Fibroblast of peridontal ligament (primary cell): Measurements from ENCODE around the gene KMT5C.

ENCODE experiments used
- DNase-seq: peaks from one replicate; pipeline ENCODE4 v3.0.0-alpha.2; 2010; ENCODE audit errors: extremely low read depth

KMT5C gene

DNA sequence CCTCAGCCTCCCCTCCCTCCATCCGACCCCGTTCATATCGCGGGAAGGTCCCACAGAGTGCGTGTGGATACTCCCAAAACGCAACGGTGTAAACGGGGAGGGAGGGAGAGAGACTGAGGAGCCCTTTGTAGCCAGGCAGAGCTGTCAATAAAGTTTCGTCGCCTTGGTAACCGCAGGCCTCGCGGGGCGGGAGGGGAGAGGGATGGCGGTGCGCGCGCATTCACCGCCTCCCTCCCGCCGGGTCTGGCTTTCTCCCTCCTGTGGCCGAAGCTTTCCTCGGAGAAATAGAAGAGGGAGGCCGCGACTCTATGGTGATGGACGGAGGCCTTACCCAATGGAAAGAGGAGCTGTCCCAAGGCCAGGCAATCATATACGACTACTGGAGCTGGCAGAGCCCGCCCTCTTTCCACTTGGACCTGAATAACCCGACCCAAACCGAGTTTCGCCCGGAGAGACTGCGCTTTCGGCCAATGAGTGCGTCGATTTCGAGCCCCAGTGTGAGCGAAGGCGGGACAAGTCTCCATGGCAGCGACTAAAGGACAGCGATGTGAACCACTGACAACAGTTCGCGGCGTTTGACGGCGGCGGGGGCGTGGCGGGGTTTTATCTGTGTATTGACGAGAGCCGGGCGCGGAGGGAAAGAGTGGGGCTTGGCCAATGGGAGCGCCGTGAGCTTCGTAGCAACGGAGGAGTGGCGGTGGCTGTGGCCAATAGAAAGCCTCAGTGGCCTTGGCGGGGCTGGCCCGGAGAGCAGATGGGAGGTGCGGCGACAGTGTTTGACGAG, at the start of gene KMT5C:
Gene KMT5C, plus strand, starts transcription at position 772 of the 784 bp plus-strand sequence. CDS start 2,061 bp downstream, outside the sequence.
- peak; percentile 100 for DNase-seq

DNA sequence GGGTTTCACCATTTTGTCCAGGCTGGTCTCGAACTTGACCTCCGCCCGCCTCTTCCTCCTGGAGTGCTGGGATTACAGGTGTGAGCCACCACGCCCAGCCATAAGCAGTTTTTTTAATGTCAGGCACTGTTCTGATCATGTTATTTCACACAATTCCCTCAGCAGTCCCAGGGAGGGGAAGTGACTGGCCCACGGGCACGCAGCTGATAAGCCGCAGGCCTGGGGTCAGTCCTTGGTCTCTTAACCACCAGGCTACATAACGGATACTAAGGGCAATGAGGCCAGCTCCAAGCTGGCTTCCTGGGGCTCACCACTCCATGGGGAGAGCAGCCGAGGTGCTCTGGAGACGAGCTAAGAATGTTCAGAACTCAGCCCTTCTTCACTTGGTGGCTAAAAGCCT, 42.4 kb upstream of the KMT5C start:
- no peak for DNase-seq

DNA sequence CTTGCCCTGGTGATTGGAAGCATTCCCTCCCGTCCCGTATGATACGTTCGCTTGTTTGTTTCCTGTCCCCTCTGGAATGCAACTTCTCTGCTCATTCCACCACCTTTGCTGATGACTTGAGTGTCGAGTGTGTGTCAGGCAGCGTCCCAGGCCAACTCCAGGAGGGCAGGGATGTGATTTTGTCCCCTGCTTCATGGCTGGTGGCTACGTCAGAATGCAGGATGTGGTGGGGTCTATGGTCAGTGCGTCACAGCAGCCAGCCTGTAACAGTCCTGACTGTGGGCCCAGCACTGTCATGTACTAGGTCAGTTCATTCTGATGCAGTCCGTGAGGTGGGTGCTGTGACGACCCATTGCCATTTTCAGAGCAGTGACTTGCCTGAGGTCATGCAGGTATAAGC, 39.7 kb upstream of the KMT5C start:
- DNase-seq, result no peak

DNA sequence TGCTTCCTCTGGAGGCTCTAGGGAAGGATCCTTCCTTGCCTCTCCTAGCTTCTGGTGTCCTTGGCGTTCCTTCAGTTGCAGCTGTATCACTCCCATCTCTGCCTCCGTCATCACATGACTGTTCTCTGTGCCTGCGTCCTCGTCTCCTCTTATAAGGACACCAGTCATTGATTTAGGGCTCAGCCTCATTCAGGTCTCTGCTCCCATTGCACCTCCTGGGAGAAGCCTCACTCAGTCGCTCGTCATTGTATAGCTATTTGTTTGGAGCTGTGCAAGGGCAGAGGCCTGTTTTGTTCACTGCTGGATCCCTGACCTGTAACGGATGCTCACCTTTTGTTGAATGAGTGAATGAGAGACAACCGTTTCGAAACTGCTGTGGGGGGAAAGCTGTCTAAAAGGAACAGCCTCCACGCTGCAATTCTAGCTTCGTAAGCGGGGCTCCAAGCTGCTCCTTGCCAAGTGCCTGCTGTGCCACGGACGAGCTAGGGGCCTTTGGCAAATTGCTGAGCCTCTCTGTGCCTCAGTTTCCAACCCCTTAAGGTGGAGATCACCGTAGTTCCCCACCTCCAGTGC, 38.7 kb upstream of the KMT5C start:
- DNase-seq, result no peak

DNA sequence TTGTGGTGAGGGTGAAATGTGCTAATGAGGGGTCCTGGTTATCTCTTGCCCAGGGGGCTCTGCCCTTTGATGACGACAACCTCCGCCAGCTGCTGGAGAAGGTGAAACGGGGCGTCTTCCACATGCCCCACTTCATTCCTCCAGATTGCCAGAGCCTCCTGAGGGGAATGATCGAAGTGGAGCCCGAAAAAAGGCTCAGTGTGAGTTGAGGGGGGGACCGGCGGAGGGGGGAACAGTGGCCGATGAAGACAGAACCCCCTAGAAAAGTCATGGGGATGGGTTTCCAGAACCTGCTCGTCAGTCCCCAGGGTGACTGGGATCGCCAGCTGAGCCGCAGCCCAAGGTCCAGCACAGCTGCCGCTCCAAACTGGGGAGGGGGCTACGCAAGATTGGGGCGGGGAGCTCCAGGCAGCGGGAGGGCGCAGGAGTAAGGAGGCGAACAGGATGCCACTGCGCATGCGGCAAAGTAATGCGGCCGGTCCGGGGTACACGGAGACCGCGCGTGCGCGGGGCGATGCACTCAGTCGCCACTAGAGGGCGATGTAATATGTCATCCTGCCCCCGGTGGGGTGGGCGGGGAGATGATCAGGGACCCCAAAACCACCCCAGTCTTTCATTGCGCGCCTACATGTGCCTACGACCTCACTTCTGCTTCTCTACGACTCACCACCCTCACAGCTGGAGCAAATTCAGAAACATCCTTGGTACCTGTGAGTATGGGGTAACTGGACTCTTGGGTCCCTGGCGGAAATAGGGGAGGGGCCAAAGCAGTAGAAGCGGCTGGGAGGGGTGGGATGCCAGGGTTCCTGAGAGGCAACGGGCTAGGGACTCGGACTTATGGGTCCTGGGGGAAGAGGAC, 38.0 kb upstream of the KMT5C start:
- DNase-seq, result peak; percentile 69

DNA sequence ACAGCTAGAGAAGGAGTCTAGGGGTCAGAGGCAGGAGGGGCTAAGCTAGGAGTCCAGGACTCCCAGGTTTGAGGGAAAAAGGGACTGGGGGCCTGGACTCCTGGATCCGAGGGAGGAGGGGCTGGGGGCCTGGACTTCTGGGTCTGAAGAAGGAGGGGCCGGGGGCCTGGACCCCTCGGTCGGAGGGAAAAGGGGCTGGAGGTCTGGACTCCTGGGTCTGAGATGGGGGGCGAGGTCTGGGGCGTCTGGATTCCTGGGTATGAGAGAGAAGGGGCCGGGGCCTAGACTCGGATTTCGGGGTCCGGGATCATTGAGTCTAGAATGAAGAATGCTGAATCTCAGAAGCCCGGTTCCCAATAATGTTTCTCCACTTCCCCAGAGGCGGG, 37.4 kb upstream of the KMT5C start:
- no peak for DNase-seq

DNA sequence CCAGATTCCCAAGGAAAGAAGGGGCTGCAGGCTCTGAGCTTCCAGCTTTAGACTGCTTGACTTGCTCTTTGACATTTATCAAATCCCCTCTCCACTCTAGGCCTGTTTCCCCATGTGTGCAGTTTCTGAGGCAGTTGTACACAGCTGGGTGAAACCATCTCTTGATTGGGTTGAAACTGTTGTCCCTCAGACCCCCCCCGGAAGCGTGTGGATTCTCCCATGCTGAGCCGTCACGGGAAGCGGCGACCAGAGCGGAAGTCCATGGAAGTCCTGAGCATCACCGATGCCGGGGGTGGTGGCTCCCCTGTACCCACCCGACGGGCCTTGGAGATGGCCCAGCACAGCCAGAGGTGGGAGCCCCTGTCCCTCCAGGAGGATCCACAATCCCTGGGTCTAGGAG, 36.2 kb upstream of the KMT5C start:
- DNase-seq, result no peak

DNA sequence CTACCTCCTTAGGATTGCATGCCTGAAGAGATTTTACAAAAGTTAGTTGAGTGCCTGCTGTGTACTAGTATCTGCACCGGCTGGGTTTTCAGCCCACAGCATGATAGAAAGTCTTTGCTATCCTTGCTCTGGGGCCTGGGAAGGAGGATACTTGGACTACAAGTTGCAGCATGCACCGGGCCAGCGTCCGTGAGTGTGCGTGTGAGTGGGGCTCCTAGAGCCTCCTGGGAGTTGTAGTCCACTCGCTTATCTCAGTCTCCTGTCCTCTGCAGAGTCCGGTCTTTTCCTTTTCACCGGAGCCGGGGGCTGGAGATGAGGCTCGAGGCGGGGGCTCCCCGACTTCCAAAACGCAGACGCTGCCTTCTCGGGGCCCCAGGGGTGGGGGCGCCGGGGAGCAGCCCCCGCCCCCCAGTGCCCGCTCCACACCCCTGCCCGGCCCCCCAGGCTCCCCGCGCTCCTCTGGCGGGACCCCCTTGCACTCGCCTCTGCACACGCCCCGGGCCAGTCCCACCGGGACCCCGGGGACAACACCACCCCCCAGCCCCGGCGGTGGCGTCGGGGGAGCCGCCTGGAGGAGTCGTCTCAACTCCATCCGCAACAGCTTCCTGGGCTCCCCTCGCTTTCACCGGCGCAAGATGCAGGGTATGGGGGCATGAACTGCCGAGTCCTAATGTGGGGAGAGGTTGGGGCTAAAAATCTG, 35.2 kb upstream of the KMT5C start:
- no peak for DNase-seq

DNA sequence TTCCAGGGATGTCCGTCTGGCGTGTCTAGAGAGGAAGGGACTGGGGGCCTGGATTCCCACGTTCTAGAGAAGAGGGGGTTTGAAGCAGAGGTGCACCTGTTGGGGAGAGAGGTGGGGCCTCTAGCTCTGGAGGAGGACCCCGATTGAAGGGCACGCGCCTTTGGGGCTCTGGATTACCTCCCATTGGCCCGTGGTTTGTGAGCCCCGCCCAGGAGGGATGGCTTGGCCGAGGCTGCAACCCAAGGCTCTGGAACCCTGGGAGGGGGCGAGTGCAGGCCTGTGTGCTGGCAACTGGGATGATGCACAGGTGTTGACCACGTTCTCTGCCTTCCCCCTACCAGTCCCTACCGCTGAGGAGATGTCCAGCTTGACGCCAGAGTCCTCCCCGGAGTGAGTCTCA, 34.7 kb upstream of the KMT5C start:
- DNase-seq, result no peak

DNA sequence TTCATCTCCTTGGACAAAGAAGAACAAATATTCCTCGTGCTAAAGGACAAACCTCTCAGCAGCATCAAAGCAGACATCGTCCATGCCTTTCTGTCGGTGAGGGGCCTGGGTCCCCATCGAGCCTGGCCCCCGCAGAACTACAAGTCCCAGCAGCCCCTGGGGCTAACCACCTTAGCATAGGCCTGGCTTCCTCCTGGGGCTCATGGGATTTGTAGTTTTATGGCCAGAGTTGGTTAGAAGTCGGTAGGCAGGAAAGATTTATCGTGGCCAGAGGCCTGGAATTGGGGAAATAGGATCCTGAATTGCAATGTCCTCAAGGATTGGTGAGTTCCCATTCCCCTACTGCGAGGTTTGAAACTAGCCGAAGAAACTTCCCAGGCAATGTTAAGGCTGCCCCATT, 34.2 kb upstream of the KMT5C start:
- peak; percentile 11 for DNase-seq

DNA sequence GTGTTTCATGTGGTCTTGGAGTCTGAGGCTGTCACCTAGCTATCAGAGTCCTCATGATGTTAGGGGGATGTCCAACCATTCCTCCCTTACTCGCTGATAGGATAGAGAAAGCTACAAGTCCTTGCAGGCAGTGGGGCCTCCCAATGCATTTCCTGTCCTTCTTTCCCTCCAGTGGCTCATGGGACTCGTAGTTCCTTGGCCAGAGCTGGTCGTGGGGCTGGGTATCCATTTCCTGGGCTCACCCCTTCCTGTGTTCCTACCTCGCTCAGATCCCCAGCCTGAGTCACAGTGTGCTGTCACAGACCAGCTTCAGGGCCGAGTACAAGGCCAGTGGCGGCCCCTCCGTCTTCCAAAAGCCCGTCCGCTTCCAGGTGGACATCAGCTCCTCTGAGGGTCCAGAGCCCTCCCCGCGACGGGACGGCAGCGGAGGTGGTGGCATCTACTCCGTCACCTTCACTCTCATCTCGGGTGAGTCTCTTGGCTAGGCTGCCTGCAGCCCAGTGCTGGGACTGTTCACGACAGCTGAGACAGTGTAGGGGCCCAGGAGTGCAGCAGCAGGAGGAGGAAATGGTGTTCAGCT, 33.6 kb upstream of the KMT5C start:
- DNase-seq, result no peak

DNA sequence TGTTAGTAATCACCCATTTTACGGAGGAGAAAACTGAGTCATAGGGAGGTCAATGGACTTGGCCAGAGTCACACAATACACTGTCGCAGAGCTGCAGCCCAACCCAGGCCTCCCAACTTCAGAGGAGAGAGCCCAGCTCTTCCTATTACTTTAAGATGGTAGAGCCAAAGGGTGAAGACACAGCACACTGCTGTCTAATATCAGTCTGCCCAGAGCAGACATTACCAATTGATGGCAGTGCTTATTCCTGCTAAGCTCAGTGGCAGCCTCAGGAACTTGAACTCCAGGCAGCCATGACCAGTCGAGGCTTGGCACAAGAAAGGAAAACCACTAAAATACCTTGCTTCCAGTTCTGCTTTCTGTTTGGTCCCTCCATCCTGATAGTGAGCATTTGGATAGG, 33.0 kb upstream of the KMT5C start:
- DNase-seq, result no peak

DNA sequence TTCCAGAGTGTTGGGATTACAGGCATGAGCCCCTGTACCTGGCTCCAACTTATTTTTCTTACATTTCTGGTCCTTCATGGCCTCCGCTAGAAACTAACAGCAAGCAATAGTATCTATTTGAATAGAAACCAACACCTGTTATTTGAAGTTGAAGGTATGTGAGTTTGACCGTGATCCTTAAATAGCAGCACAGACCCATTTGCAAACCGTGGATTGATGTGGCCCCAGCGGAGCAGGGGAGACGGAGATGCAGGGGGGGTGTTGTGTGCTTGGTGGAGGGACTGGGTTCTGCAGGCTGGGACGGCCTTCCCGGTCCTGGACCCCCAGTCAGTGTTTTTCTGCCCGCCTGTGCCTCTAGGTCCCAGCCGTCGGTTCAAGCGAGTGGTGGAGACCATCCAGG, 31.4 kb upstream of the KMT5C start:
- DNase-seq, result no peak

DNA sequence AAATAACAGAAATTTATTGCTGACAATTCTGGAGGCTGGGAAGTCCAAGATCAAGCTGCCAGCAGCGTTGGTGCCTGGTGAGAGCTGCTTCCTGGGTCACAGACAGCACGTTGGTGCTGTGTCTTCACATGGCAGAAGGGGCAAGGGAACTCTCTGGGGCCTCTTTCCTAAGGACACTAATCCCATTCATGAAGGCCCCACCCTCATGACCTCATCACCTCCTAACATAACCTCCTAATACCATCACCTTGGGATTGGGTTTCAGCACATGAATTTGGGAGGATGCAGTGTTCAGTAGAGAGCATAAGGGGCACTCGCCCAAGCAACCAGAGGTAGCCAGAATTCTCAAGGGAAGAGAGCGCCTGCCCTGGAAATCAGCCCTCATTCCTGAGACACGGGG, 30.2 kb upstream of the KMT5C start:
- no peak for DNase-seq

DNA sequence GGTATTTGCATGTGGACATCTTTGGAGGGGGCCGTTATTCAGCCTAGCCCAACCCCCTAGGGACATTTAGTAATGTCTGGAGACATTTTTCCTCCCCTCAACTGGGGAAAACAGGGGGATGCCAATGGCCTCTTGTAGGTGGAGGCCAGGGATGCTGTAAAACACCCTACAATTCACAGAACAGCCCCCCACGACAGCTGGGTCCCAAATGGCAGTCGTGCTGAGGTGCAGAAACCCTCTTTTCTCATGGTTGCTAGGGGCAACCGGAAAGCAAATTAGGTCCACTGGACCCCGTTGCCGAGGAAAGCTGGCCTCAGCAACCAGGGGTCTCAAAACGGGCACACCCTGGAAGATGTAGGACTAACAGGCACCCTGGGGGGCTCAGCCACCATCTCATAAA, 29.2 kb upstream of the KMT5C start:
- DNase-seq, result no peak

DNA sequence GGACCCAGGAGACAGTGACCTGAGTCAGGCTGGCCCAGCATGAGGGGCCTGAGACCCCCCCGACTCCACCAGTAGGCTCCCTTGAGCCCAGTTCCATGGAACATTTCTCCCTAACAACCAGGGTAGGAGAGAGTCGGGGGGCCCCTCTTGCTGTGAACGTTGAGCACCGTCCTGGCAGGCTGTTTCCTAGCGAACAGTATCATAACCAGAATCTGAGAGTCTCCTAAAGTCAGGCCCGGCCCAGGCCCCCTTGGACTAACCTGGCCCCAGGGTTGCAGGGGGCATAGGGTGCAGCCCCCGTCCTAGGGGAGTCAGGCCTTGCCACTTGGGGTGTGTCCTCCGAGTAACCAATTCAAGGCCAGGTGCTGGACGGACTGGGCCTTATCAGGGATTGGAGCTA, 28.3 kb upstream of the KMT5C start:
- no peak for DNase-seq

DNA sequence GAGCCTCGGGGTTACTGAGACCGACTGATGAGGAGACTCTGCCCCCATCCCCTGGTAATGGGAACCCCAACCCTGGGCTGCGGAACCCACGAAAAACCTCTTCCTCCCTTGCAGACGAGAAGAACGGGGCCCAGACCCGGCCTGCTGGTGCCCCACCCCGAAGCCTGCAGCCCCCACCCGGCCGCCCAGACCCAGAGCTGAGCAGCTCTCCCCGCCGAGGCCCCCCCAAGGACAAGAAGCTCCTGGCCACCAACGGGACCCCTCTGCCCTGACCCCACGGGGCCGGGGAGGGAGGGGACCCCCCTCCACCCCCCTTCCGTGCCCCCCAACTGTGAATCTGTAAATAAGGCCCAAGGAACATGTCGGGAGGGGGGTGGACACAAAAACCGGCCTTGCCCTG, 27.9 kb upstream of the KMT5C start:
- no peak for DNase-seq

DNA sequence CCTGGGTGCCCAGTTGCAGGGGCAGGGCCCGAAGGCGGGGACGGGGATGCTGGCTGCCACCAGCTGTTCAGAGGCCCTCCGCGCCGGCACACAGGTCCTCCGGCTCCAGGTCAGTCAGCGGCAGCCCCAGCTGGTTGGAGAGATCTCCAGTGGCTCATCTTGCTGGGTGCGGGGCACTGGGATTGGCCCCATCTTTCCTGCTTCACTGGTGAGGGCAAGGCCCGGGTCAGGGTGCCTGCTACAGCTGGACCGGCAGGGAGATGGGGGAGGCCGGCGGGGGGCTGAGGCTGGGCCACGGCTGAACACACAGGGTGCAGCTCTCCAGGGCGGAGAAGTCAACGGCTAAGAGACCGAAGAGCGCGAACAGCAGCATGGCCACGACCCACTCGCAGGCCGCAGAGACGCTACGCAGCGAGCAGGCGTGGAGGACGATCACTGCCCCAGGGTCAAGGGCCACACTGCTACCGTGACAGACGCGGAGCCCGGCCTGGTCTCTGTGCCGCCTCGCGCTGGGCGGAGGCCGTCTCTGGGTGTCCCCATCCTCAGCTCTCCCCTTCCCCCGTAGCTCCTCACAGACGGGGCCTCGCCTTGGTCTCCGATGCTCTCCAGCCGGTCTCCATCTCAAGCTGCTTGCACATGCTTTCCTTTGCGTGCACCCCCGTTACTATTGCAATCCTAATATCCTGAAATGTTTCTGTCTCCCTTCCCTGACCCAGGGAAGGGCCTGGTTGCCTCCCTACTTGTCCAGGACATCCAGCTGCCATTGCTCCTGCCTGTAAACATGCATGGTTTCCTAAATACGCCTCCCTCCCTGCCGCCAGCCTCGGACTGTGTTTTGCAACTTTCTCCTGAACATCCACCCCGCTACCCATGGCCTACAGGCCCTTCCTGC, 26.8 kb upstream of the KMT5C start:
- DNase-seq, result no peak

DNA sequence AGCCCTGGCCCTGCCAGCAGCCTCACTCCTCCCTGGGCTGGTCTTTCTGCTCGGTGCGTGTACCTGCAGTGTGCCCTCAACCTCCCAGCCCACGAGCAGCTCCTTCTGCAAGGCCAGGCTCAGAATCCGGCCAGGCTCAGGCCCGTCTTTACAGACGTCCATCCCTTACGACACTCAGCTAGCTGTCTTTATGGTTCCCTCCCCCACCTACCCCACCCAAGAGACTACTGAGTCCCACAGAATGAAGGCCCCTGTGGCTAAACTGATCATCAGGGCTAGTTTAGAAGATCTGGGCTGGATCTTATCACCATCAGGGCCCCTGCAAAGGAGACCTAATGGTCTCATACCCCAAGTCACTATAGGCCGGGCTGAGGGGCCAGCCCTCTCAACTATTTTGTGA, 25.3 kb upstream of the KMT5C start:
- DNase-seq, result no peak

DNA sequence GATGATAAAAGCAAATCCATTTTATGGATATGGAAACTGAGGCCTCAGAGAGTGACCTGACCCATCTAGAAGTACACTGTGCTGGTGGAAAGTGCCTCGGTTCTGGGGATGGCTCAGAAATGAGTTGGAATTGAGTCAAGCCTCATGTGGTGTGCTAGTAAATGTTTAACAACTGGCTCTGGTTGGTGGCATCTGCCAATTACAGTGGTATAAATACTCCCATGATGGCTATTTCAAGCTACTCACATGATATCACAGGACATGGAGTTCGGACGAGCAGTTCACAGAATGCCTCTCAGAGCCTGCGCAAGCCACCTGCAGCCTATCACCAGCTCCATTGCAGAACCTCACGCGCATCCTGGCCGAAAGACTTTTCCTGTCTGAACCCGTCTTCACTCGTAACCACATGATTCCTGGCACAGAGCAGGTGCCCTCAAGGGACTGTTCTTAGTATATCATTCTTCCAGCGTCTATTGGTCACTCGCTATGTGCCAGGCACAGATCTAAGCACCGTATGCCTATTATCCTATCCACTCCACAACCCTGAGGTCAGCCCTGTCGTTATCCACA, 23.6 kb upstream of the KMT5C start:
- no peak for DNase-seq

DNA sequence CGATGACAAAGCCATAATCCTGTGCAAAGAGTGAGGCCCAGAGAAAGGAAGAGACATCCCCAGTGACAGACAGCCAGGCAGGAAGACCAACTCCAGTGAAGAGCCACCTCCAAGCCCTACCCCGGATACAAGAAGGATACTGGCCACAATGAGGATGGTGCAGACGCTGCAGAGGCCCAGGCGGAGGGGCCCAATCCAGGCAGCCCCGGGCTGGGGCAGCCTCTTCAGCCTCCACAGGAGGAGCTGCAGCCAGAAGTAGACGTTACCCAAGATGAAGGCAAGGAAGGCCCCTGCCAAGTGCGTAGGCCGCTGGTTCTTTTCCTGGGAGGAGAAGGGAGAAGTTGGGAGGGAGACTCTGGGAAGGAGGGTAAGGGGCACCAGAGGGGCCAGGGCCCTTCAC, 23.0 kb upstream of the KMT5C start:
- no peak for DNase-seq
